ENCODE measurements around the gene CDC42EP1.
"Not testable (repeated sequence)": the region's sequence is repeated elsewhere in the genome, so short reads cannot be mapped to it uniquely, and the experiment has no call there.

The CDC42EP1 gene

DNA sequence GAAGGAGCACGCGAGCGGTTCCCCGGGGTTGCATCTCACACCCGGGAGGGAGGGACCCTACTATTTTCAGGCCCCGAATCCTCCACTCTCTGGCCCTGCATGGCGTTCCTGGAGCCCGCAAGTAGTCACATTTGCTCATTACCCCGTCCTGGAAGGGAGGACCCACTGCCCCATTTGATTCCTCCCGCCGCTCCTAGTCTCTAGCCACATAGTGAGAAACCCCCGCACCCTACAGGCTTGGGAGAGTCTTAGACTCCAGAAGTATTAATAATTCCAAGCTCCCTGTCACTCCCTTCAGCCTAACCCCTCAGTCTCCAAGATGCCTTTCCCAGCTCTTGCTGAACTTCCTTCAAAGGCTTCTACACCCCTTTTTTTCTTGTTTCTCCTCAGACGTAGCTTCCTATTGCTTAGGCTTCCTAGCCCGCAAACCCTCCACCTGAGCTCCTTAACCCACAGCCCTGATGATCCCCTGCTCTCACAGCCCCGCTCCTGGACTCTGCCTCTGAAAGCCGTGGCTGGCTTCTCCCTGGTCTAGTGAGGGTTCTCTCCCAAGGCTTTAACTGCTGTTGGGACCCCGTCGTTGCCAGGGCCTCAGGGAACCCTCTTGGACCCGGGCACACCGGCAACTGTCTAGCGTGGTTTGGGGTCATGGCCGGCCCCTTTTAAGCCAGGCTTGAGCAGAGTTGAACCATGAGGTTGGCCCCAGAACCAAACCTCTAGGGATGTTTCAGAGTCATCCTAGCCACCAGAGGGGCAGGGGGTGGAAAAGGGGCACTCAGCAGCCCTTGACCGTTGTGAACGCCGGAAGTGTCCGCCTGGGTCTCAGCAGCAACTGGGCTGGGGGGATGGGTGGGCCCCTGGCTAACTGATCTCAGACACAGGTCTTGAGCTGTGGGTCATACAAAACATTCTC lies 49.2 kb downstream of the CDC42EP1 start:
- in situ Hi-C loops (cut with MboI; ENCODE audit: low sequenced_read_pairs): no loop called here

GRCh38 chr22:37610153-37610475 lies 49.8 kb downstream of the CDC42EP1 start:
- in situ Hi-C loops (cut with MboI; ENCODE audit: low sequenced_read_pairs): not testable (repeated sequence)

DNA sequence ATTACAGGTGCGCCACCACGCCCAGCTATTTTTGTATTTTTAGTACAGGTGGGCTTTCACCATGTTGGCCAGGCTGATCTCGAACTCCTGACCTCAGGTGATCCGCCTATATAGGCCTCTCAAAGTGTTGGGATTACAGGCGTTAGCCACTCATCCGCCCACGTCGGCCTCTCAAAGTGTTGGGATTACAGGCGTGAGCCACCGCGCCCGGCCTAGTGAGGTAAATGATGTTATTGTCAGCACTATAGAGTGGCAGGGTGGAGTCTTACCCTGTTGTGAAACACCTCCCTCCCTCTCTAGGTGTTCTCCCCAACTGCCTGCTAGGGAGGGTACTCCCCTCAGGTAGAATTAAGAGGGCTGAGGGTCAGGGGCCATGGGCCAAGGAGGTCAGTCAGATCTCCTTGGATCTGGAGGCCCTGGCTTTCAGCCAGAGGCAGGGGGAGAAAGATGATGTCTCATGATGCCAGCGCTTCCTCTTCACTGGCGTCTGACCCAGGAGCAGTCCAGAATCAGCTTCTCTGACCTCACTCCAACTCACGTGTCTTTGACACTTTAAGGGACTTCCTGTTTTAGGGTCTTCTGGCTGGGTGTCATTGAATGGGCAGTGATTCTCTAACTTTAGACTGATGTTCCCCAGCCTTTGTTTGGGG lies 50.3 kb downstream of the CDC42EP1 start:
- in situ Hi-C loops (cut with MboI; ENCODE audit: low sequenced_read_pairs): no loop called here

- in situ Hi-C loops (cut with MboI; ENCODE audit: low sequenced_read_pairs): no loop called here
Observed at GRCh38 chr22:37611207-37611606, 50.9 kb downstream of the CDC42EP1 start.

- in situ Hi-C loops (cut with MboI; ENCODE audit: low sequenced_read_pairs): no loop called here
Observed at GRCh38 chr22:37616201-37617083, 56.2 kb downstream of the CDC42EP1 start.

DNA sequence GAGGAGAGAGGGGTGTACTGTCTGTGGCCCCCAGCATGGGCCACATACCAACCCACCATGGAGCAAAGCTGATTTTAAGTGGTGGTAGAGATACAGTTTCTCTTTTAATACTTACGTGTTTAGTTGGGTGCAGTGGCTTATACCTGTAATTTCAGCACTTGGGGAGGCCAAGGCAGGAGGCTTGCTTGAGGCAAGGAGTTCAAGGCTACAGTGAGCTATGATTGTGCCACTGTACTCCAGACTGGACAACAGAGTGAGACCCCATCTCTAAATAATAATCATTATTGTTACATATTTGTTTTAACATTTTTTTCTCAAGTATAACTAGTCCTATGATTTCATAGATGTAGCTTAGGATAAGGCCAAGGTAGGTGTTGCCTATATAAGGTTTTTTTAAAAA lies 57.2 kb downstream of the CDC42EP1 start:
- in situ Hi-C loops (cut with MboI; ENCODE audit: low sequenced_read_pairs): no loop called here

DNA sequence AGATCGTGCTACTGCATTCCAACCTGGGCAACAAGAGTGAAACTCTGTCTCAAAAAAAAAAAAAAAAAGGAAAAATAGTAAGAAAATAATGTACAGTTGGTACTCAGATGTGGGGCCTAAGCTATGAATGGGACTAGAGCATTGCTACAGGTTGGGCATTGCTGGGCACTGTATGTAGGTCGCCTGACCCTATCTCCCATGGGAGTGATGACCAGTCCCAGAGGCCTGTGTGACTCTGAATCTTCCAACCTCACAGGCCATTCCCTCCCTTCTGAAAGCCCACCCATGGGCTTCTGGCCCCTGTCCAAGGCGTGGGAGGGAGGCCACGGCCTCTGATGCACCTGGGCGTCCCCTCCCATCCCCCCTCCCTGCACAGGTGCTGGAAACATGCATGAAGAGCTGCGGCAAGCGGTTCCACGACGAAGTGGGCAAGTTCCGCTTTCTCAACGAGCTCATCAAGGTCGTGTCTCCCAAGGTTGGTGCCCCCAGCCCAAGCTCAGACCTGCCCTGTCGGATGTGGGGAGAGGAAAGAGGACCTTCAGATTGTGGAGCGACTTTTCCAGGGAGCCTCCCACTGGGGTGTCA lies 57.9 kb downstream of the CDC42EP1 start:
- in situ Hi-C loops (cut with MboI; ENCODE audit: low sequenced_read_pairs): no loop called here

DNA sequence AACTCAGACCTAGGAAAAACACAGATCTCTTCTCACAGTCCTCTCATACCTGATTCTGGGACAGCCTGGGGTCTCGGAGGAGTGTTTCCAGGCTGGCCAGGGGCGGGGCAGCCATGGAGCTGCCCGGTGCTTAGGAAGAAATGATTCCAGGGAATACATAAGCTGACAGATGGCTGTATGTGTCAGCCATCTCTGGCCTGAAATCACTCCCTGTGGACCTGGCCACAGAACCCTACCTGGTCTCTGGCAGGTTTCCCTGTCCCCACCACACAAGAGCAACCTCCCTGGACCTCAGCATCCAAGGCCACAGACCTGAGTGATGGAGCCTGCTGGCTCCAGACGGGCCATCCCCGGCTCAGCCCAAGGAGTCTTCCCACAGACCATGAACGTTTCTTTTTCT lies 58.4 kb downstream of the CDC42EP1 start:
- in situ Hi-C loops (cut with MboI; ENCODE audit: low sequenced_read_pairs): no loop called here
